HG02763 (cell line): ENCODE results near the gene CNOT10.

Source experiments
- ATAC-seq: cut with Tn5 transposase; IDR thresholded peaks from one replicate; pipeline ENCODE4 v1.9.1; 2021; ENCODE audit warnings: mild to moderate bottlenecking, moderate library complexity; ENCODE audit not compliant: unreplicated experiment

The CNOT10 gene

DNA sequence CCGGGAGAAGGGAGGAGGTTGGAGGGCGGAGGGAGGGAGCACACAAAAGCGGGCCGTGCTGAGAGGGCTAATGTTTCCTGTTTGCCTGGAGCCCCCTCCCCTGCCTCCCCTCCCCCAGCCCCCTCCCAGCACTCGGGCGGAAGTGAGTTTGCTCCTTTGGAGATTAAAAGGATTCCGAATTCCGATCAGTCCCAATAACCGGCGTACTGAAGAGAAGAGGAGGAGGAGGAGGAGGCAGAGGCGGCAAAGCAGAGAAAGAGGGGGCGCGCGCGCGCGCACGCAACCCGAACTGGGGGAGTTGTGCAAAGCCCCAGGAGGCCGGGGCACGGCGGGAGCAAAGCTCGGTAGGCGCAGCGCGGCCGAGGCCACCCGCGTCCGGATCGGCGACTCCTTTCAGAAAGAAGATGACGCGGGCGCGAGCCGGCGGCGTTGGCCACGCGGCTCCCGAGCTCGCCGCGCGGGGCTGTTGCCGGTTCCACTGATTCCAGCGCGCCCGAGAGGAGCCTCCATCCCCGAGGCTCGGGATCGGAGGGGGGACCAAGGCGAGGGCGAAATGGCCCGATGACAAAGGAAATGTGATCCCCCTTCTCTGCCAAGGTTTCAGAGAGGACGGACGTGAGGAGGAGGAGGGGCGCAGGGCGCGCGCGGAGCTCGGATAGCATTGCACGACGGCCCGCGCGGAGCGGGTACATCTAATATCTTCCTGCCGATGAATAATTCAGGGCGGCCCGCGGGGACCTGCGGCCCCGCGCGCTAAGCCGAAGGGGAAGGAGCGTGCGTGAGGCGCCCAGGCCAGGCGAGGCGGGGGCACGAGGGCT lies 131.7 kb downstream of the CNOT10 start:
- no peak for ATAC-seq

DNA sequence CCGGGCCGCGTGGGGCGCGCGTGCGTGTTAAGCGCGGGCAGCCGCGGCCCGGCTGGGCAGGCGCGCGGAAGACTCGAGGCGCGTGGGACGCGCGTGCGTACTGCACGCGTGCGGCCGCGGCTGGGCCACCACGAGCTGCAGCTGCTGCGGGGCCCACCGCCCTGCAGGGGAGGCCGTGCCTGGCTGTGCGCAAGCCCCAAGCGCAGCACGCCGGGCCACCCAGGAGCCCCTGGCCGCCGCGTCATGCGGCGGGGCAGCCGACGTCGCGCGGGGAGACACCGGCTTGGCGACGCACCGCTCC lies 132.2 kb downstream of the CNOT10 start:
- ATAC-seq = no peak

DNA sequence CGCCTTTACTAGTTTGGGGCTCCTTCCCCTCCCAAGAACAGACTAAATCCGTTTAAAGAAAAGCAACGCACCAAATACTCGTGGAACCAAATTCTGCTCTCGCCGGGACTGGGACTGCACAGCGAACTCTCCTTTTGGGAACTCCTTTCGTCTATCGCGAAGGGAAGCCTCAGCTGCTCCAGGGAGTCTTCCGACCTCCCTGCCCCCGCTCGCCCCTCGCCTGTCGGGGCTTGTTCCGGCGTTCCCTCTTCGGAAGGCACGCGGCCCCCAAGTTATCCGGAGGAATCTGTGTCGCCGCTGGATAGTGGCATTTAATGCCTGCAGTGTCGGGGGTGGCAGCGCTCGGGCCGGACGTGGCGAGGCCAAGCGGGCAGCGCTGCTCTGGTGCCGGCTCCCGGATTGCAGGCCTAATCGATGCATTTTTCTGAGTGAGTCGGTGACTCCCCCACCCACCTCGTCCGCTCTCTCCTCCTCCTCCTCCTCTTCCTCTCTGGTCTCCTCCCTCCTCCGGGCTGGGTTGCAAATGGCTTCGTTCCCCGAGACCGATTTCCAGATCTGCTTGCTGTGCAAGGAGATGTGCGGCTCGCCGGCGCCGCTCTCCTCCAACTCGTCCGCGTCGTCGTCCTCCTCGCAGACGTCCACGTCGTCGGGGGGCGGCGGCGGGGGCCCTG lies 132.7 kb downstream of the CNOT10 start, which contains the start of gene TRIM71:
Gene TRIM71, plus strand, starts transcription at position 440 of the 671 bp plus-strand sequence. Its CDS starts 84 bp downstream, at position 524.
- ATAC-seq = no peak

DNA sequence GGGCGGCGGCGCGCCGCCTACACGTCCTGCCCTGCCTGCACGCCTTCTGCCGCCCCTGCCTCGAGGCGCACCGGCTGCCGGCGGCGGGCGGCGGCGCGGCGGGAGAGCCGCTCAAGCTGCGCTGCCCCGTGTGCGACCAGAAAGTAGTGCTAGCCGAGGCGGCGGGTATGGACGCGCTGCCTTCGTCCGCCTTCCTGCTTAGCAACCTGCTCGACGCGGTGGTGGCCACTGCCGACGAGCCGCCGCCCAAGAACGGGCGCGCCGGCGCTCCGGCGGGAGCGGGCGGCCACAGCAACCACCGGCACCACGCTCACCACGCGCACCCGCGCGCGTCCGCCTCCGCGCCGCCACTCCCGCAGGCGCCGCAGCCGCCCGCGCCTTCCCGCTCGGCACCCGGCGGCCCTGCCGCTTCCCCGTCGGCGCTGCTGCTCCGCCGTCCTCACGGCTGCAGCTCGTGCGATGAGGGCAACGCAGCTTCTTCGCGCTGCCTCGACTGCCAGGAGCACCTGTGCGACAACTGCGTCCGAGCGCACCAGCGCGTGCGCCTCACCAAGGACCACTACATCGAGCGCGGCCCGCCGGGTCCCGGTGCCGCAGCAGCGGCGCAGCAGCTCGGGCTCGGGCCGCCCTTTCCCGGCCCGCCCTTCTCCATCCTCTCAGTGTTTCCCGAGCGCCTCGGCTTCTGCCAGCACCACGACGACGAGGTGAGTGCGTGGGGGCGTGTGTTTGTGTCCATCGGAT lies 133.4 kb downstream of the CNOT10 start:
- ATAC-seq = no peak

DNA sequence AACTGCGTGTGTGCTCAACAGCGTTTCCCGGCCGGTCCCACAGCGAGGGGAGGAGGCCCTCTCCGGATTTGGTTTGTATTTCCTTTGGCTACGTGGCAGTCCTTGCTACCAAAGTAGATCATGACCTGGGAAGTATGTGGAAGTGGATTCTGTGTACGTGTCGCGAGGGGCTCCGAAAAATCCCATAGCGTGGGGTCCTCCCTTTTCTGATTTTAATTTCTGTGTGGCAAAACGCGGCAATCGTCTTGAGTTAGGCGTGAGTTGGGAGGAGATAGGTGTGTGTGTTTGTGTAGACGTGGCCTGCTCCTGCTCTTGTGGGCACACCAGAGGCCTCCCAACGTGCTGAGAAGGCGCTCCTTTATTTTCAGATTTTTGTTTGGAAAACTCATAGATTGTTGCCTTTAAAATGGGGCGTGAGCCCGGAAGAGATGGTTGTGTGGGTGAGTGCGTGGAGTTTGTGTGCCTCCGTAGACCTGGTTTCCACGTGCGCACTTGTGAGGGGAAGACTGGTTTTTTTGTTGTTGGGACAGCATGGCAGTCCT lies 134.1 kb downstream of the CNOT10 start:
- ATAC-seq = no peak

DNA sequence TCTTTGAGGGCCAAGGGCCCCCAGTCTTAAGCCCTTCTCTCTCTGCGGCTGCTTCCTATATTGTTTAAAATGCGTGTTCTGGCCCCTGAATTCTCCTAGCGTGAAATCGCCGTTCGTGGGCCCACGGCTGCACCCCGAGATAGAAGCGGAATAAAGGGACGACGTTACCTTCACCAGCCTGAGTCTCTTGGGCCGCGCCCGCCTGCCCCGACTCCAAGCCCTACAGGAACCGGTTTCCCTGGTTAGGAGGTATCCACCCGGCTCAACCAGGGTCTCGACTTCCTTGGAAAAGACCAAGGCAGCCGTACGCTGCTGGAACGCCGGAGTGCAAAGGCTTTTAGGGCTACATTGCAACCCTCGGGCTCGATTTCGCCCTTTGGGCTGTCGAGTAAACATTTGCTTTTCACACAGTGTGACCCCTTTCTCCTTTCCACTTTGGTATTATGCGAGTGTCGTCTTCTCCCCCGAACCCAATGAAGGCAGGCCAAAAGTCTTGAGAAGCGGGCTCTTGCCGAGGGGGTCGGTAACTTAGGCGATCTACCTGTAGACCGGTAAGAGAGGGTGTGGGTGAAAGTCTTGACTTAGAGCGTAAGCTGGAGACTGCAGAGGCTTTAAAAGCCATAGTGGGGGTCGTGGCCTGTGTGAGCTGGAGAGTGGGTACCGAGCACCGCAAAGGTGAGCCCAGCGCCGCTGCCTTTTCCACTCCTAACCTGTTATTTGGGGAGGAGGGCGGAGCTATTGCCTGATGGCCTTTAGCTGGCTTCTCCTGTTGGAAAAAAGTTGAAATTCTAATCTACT lies 134.8 kb downstream of the CNOT10 start:
- no peak for ATAC-seq

DNA sequence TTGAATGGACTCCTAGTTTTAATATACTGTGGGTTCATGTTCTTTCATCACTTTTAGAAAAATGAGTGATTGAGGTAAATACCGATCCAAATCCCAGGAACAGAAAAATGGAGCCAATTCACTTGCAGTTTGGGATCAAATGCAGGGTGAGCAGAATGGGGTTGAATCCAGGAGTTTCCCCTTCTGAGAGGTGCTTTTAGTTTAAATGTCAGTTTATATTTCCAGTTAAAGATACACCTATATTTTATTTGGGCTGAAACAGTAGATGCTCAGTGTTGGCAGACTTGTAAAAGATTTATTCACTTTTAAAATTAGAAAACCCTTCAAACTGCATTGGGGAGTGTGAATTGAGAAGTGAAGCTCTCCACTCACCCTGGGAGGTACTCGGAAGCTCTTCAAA lies 135.4 kb downstream of the CNOT10 start:
- ATAC-seq = no peak

DNA sequence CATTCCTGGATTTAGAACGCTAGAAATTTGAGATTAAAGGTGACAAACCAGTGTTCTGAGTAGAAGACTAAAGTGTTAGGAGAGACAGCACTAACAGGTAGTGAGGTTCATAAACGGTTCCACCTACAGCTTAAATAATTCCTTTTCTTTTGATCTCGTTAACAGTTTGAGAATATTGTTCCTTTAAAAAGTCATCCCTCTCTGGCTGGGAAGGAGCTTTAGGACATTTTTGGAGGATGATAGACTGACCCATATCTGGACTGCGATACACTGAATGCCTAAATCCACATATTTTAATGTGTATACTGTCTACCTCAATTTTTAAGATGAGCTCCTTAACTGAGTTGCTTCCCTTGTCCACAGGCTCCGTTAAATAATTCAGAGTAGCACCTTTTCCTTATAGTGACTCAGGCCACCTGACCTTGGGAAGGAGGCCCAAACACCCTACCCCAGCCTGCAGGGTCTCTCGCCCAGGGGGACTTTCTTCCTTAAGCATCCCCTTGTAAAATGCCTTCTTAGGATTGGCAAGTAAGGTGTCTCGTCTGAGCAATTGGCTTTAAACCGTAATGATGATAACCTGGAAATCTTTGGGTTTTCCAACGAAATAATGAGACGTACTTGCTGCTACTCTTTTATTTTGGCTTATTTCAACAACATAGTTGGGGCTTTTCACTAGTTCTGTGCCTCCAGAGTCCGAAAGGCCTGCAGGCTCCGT lies 136.1 kb downstream of the CNOT10 start:
- no peak for ATAC-seq

DNA sequence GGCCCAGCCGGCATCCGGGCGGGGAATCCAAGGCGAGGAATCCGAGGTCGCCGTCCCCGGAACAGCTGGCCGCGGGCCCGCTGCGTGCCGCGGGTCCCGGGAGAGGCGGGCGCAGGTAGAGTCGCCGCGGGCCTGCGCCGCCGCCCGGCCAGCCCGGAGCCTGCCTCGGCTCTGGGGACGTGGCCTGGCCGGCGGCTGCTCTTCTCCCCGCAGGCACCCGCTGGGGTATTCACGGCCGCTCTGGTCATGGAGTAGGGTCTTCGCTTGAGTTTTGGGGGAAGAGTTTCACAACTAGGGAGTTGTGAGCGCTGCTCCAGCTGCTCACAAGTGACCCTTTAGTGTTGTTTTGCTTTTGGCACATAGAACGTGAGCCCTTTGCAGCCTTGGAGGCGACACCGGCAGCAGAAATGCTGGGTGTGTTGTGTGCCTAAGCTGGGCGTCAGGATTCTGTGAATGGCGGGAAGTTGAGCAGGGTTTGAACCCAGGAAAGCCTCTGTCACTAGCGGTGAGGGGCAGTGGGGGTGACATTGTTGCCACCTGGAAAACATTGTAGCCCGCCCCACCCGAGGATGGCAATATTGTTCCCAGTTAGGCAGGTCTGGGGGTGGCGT lies 136.8 kb downstream of the CNOT10 start:
- ATAC-seq = no peak

DNA sequence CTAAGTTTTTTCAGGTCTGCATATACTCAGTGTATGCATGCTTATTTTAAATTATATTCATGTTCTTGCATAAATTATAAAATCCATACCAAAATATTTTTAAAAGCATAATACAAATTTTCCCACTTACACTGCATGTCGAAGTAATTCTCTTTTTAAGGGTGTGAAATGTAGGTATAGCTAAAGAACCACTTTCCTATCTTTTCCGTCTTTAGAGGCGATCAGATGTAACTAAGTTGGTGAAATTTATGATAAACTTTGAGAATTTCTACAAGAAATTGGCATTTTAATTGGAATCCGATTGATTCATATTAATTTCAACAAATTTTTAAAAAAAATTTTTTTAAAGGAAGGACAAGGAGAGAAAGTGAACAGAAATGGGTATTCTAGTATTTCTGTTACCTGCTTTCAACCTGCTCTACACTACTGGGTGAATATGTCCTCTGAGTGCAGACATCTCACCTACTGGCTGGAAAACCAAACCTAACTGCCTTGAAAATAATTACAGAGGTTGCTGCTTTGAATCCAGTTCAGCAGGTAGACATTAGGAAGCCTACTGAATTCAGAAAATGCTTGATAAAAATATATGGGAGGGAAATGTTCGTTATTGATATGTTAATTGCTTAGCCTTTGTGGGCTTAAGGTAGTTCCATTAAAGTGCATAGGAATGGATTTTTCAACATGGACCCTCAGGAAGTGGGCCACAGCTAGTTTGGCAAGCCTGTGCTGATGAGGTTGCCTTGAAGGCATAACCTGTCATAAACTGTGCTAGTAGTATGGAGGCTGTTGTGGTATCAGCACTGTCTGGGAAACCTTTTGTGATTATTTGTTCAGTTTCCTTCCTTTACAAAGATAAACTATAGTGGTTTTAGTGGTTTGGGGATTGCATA lies 137.9 kb downstream of the CNOT10 start:
- no peak for ATAC-seq
